ENCODE data around the gene MPRIP. TPM values are rescaled to one million over a fixed set of nuclear protein-coding genes. Genes with fewer than 3 reads are reported as not detected.

MPRIP gene
- total RNA-seq, 1 donor from 2014 or later: 350 TPM

- no peak for DNase-seq
- intact Hi-C loops (cut with micrococcal nuclease): no loop called here
- peaks cover 65% of the 10 kb centered on the region for H3K4me1 ChIP-seq
Measured at GRCh38 chr17:17204635-17205231, 162.5 kb downstream of the MPRIP start.

GRCh38 chr17:17205368-17206123, 163.3 kb downstream of the MPRIP start:
- peak; percentile 11 for TF ChIP-seq CTCF (IDR thresholded peaks at IDR 0.05; ENCODE audit: borderline replicate concordance)
- DNase-seq: peak; percentile 55
- no peaks in the 10 kb centered on the region for H3K36me3 ChIP-seq
- H3K27ac ChIP-seq (replicated peaks): peak overlapping the region; percentile 87
- no peaks in the 10 kb centered on the region for H3K27me3 ChIP-seq (ENCODE audit: low read depth)
- H3K4me3 ChIP-seq: peak overlapping the region; percentile 68
- no peaks in the 10 kb centered on the region for H3K9me3 ChIP-seq (replicated peaks)
- intact Hi-C loops (cut with micrococcal nuclease): no loop called here
- peaks cover 58% of the 10 kb centered on the region for H3K4me1 ChIP-seq

More at GRCh38 chr17:17204635-17205231, 162.5 kb downstream of the MPRIP start:
- no peak for TF ChIP-seq CTCF (IDR thresholded peaks at IDR 0.05; ENCODE audit: borderline replicate concordance)
- no peaks in the 10 kb centered on the region for H3K9me3 ChIP-seq (replicated peaks)
- peak overlapping the region; percentile 87 for H3K27ac ChIP-seq (replicated peaks)
- H3K36me3 ChIP-seq: no peaks in the 10 kb centered on the region
- H3K4me3 ChIP-seq: peak overlapping the region; percentile 68
- H3K27me3 ChIP-seq (ENCODE audit: low read depth): no peaks in the 10 kb centered on the region

- no peak for TF ChIP-seq CTCF (IDR thresholded peaks at IDR 0.05; ENCODE audit: borderline replicate concordance)
- peak; percentile 69 for DNase-seq
- no peaks in the 10 kb centered on the region for H3K9me3 ChIP-seq (replicated peaks)
- intact Hi-C loops (cut with micrococcal nuclease): no loop called here
- no peaks in the 10 kb centered on the region for H3K36me3 ChIP-seq
- H3K4me1 ChIP-seq: peaks cover 52% of the 10 kb centered on the region
- no peaks in the 10 kb centered on the region for H3K27me3 ChIP-seq (ENCODE audit: low read depth)
- peak within 1 kb of the TSS; percentile 87 for H3K27ac ChIP-seq (replicated peaks)
- peak within 1 kb of the TSS; percentile 68 for H3K4me3 ChIP-seq
Measured at GRCh38 chr17:17206124-17206912, 164.1 kb downstream of the MPRIP start, which contains the start of gene PLD6. PLD6 (minus strand) TSS chr17:17206333; CDS start chr17:17206286, 47 bp downstream.

GRCh38 chr17:17206913-17207335, 164.7 kb downstream of the MPRIP start:
- H3K9me3 ChIP-seq (replicated peaks): no peaks in the 10 kb centered on the region
- no peak for TF ChIP-seq CTCF (IDR thresholded peaks at IDR 0.05; ENCODE audit: borderline replicate concordance)
- DNase-seq: no peak
- no peaks in the 10 kb centered on the region for H3K36me3 ChIP-seq
- H3K4me1 ChIP-seq: peaks cover 46% of the 10 kb centered on the region
- peak overlapping the region; percentile 68 for H3K4me3 ChIP-seq
- peak overlapping the region; percentile 87 for H3K27ac ChIP-seq (replicated peaks)
- intact Hi-C loops (cut with micrococcal nuclease): no loop called here
- H3K27me3 ChIP-seq (ENCODE audit: low read depth): no peaks in the 10 kb centered on the region

GRCh38 chr17:17207998-17208397, 165.7 kb downstream of the MPRIP start:
- Histone ChIP-seq H3K9me3 (replicated peaks) (no peaks in the 10 kb centered on the region), H3K27me3 (ENCODE audit: low read depth) (no peaks in the 10 kb centered on the region), H3K4me3 (no peak overlapping the region), H3K27ac (replicated peaks) (peak overlapping the region; percentile 87), H3K4me1 (peaks cover 35% of the 10 kb centered on the region), H3K36me3 (peaks cover 8% of the 10 kb centered on the region)
- intact Hi-C loops (cut with micrococcal nuclease): no loop called here
- no peak for DNase-seq
- no peak for TF ChIP-seq CTCF (IDR thresholded peaks at IDR 0.05; ENCODE audit: borderline replicate concordance)
